NK-92 (cell line): ENCODE results near the gene SUMO3.
"Not testable (repeated sequence)": the region's sequence is repeated elsewhere in the genome, so short reads cannot be mapped to it uniquely, and the experiment has no call there.

Source experiments
- DNase-seq: peaks from one replicate; lab custom pipeline; 2025; ENCODE audit not compliant: unreplicated experiment; lab: John Stamatoyannopoulos, UW

SUMO3 gene

DNA sequence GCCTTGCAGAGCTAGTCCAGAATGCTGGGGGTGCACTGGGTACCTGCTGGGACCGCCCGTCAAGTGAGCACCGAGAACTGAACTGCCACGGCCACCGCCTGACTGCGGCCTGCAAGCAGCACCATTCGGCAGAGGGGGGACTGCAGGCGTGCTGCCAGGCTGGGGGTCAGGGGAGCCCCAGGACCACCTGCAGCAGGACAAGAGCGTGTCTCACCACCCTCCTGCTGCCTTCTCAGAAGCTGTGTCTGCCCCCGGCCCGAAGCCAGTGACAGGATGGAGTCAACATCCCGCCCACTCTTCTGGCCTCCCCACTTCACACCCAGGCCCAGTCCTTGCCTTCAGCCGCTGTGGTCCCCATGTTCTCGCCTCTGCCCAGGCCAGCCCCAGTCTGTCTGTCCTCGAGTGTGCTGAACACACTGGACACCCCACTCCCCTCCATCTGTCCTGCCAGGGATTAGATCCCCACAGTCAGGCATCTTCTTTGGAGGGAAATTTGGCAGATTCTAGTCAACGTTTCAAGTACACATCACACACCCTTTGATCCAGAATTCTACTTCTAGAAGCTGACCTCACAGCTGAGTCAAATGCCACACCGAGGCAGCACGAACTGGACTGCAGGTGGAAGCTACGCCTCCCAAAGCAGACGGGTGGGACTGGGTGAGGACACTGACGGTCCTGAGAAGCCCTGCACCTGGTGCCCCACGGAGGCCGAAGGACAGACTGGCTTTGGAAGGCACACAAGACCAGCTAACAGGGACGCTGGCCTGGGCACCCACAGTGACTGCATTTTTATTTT lies 29.6 kb upstream of the SUMO3 start:
- no peak for DNase-seq

DNA sequence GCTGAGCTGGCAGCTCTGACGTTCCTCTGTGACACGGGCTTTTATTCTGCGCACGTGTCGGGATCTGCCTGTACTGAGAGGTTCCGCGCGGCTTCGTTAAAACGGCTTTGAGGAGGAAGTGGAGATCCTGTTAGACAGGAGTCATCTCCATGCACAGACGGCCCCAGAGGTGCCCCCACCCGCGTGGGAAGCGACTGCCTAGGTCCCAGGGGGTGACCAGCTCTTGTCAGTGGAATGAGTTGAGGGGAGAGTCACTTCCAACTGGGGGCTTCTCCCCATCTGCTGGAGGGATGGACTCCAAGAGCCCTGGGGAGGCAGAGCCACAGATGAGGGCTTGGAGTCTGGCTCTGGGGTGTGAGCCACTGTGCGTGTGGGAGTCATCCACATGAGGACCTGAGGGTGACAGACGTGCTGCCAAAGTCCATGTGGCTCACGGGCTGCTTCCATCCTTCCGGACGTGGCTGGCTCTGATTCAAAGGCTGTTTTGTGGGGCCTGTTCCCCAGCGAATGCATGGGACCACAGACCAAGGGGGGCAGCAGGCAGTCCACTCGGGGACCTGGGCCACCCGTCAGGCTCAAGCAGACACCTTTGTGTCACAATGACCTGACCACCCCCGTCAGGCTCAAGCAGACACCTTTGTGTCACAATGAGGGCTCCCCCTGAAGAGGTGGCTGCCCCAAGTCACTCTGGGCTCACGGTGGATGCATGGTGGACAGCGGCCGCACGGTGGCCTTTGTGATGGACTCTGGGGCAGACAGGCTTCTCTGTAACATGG lies 28.8 kb upstream of the SUMO3 start:
- DNase-seq, result no peak

DNA sequence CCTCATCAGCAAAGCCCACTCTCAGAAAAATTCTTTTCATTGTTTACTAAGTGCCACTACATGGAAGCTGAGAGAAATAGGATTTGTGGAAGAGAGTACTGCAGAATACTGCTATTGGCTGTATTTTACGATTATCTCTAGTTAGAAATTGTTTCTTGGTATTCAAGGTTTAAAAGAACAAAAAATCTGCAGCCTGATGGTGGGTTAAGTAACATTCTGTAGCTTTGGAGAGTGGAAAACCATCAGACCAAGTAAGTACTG lies 28.3 kb upstream of the SUMO3 start:
- DNase-seq, result no peak

DNA sequence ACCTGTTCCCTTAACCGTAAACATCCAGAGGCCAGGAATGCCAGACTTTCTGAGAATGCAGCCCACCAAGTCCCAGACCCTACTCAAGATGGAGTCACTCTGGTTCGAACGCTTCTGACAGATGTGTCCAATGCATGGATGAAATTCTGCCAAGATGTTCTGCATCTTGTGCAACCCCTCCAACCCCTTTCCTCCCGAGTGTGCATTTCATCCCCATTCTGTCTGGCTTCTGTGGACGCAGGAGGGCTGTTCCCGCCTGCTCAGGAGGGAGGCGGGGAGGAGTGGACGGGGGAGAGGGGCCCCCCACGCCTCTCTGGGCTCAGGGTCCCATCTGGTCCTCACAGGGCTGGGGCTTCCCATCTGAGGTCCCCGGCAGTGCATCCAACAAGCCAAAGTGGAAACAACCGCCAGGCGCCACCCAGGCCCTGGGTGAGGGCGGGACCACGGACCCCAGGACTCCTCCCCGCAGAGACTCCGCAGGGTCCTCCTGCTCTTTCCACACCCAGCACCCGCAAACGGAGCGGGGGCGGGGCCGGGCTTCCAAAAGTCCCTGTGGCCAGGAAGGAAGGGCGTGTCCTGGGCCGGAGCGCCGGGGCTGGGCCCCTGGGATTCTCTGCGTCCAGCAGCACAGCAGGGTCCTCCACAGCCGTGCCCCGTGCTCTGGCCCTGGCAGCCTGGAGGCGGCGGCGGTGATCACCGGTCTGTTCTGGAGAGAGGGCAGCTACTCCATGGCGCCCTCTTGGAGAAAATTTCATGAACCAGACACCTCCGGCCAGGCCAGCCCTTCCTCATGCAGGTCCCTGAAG lies 27.8 kb upstream of the SUMO3 start:
- no peak for DNase-seq

DNA sequence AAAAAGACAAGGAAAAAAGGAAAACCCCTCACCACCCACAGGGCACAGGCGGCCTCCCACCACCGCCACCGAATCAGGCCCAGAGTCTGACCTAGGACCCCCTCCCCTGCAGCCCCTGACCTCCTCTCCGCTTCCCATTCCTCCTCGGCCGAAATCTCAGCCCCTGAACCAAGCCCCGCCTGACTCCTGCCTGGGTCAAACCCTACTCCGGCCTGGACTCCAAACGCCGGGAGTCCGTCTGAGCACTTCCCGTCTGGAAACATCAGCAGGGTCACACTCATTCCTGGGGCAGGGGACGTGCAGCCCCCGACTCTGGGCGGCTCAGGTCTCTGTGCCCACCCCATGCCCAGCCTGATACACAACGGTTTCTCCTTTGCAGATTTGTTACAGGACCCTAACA lies 26.4 kb upstream of the SUMO3 start:
- DNase-seq, result no peak

DNA sequence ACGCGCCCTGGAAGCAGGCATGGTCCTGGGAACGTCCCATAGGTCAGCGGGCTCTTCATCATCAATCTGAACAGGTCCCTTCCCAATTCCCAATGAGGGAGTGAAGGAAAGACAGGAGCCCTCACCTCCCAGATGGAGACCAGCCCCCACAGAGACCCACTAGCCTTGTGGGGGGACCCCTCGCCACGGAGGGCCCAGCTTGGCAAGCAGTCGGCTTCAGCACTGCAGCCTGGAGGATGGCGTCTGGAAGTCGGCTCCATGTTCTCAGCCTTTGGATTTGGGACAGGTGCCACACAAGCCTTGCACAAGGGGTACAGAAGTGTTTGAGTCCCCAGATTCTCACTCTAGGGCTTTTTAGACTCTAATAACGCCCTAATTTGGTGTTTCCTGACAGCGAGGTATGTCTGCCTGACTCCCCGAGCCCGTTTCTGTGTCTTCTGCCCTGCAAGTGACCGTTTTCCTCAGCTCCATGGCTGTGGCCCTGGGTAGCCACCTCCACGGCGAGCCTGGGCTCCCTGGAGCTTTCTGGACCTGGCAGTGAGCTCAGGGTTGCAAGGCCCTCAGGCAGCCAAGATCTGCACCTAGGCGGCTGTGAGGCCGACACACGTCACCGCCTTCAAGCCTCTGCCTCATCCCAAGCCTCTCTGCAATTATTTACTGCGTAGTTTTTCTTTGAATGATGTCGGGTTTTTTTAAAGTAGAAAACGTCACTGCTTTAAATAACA lies 25.0 kb upstream of the SUMO3 start:
- no peak for DNase-seq

DNA sequence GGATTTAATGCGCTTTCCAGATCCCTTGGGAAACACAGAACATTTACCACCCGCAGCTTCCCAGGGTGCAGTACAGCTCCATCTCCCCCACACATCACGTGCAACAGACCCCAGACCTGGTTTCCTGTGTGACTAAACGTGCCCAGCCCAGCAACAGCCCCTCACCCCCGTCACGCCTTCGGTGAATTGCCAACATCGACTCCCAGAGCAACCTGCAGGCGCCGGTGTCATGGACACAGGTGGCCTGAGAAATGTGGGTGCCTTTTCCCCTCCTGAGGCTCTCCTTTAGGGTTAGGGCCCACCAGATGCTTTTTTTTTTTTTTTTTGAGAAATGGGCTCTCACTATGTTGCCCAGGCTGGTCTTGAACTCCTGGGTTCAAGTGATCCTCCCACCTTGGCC lies 24.2 kb upstream of the SUMO3 start:
- DNase-seq, result no peak

DNA sequence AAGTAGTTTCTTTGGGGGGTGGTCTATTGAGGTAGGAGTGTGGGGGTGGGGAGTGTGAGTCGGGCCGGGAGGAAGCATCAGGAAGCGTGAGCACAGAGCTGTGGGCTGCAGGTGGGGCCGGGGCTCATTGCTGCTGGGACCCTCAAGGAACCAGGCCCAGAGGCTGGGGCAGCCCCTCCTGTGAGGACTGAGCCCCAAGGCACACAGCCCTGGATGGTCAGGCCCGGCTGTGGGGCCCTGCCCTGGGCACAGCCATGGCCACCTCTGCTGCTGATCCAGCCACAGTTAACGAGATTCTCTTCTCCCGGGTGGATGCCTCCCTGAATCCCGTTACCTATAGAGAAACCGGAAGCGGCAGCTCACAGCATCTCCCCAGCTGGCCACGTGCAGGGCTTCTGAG lies 22.9 kb upstream of the SUMO3 start:
- DNase-seq, result no peak

DNA sequence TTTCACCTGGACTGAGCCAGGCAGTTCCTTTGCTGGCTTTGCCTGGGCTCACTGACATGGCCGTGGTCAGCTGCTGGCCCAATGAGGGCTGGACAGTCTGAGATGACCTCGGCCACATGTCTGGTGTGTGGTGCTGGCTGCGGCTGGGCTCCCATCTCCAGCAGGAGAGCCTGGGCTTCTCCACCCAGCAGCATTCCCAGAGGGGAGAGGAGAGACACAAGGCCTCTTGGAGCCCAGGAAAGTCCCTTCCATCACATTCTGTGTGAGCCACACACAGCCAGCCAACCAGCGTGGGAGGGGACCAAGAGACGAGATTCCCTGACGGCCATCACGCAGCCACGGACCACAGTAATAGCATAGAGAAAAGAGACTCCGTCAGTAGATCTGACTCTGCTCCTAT lies 21.1 kb upstream of the SUMO3 start:
- DNase-seq, result no peak

DNA sequence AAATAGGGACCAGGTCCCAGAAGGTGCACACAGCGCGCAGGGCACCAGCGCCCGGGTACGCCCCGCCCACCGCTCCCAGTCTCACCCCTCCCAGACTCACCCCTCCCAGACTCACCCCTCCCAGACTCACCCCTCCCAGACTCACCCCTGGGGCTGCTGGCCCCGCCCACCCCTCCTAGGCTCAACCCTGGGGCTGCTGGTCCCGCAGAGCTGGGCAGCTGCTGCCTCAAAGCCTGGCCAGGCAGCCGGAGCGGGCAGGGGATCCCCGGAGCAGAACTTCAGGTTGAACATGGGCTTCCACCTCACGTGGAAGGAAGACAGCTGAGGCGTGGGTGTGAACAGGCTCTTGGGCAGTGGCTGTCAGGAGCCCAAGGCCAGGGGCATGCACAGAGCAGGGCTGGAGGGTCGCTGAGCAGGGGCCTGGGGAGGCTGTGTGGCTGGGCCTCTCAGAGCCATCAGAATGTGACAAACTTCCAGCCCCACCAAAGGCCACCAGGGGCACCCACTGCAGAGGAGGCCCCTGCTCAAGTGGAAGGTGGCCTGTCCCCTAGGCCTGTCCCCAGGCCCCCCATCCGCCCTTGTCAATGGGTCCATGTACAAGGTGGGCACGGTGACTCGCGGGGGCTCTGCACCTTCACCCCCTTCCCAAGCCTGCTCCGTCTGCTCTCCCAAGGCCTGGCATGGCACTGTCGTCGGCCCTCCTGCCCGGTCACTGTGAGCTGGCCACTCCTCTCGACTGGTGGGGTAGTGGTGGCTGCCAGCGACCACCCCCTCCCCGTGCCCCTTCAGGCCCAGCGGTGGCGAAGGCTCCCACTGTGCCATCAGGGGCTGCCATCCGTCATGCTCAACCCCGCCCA lies 20.4 kb upstream of the SUMO3 start:
- DNase-seq, result no peak

DNA sequence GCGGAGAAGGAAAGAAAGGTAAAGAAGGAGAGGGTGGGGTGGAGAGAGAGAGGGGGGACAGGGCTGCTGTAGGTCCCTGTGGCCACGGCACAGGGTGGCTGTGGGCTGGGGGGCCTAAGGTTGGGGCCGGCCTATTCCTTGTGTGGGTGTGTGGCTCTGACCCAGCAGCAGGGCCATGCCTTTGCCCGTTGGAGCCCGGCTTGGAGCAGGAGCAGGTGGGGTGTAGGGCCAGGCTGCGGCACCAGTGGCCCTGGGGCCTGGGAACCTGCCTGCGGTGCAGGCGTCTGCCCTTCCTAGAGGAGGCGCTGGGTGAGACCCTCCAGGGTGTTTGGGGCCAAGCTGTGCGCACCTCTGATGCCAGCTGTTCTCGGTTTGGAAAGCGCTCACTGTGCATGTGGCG lies 19.7 kb upstream of the SUMO3 start:
- DNase-seq, result no peak

DNA sequence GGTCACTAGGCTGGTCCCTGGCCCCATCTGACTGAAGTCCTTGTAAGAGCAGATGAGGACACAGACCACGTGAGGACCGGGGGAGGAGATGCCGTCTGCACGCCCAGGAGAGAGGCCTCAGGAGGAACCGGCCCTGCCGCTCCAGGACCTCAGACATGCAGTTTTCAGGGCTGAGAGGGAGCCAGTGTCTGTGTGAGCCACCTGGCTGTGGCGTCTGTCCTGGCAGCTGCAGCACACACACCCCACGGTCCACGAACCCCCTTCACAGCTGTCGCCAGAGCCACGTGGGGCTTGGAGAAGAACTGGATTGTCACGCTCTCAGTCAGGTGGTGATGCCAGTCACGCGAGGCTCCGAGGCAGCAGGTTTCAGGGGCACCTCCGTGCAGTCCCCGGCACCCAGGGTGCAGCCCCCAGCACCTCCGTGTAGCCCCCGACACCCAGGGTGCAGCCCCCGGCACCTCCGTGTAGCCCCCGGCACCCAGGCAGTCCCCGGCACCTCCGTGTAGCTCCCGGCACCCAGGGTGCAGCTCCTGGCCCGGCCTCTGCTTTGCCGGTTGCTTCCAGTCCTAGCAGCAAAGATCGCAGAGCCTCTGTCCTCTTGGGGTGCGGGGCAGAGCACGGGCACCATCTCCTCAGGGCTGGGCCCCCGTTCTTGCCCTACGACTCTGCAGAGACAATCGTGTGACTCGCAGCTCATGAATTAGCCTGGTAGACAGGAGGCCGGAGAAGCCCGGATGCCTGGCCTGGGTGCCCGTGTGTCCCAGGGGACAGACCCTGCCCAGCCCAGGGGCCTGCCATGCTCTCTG lies 19.0 kb upstream of the SUMO3 start:
- no peak for DNase-seq

DNA sequence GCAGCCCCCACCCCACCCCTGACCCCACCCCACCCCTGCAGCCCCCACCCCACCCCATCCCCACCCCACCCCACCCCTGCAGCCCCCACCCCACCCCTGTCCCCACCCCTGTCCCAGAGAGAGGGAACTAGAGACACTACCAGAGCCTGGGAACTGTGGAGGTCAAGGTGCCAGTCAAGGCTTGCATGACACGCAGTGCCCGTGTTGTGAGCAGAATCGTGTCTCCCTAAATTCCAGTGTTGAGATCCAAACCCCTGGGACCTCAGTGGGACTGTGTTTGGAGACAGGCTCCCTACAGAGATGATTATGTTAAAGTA lies 18.4 kb upstream of the SUMO3 start:
- no peak for DNase-seq

DNA sequence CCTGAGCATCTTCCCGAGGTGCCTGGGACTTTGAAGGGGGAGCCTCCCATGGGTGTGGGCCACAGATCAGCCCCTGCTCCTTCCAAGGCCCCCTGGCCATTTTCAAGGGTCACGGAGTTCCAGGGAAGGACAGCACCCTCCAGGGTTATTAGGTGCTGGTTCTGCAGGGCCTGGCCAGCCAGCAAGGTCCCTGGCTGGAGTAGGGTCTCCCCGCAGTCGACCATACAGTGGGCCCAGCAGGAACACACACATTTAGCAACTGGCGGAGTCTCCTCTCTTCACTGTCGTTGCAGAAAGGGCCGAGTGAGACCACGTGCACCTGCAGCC lies 17.7 kb upstream of the SUMO3 start:
- DNase-seq, result no peak

DNA sequence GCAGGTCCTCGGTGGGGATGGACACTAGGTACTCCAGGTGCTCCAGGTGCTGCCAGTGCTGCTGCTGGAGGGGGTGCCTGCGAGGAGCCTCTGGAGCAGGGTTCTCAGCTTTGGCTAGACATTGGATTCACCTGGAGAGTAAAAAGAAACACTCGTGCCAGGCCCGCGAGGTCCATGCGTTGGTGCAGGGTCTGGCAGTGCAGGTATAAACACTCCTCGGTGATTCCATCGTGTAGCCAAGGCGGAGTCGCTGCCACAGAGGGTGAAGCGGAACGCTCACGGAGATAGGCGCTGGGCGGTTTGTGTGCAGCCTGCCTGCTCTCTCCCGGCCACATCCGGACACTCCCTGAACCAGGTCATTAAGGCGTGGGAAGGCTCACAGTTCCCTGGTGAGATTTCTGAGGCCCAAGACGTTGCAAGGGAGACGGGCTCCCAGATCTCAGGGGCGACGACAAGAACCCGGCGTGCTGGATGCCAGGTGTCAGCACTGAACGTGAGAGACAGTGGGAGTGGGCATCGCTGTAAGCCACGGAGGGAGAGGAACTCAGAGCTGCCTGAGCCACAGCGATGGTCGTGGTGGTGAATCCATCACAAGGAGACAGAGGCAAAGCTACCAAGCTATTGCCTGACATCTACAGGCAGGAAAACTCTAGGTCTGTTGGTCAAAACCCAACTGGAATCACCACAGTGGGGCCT lies 17.2 kb upstream of the SUMO3 start:
- DNase-seq, result no peak

DNA sequence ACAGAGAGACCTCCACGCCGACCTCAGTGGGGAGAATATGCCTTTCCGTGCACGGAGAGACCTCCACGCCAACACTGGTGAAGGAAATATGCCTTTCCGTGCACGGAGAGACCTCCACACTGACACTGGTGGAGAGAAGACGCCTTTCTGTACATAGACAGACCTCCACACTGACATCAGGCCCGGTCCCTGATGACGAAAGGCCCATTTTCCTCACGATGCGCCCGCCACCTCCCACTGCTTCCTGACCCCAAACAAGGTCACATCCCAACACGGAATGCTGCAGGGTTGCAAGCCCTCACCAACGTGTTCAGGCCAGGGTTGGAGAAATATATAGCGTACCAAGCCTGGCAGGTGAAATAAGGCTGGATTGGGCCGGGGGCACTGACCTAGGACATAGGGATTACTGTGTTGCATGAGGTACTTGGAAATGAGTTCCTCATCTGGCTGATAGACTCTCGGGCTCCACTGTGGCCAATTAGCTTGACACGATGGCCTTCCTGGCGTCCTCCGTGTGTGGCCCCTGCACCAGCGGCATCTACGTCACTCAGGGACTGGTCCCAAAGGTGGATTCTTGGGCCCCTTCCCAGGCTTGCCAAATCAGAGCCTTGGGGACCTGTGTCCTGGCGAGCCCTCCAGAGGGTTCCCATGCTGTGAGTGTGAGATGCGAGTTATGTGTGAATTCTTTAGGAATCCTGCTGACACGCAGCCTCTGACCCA lies 16.5 kb upstream of the SUMO3 start:
- no peak for DNase-seq

DNA sequence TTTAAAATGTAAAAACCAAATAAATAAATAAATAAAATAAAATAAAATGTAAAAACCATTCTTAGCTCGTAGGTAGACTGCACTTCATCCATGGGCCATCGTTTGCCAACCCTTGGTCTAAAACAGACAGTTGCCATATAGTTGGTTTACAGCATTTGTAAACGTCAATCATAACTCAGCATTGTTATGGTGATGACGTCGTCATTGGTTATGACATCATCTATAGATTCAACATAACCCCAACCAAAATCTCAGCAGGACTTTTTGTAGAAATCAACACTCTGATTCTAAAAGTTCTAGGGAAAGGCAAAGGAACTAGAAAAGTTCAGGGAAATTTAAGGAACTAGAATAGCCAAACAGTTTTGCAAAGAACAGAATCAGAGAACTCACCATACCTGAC lies 15.8 kb upstream of the SUMO3 start:
- no peak for DNase-seq

DNA sequence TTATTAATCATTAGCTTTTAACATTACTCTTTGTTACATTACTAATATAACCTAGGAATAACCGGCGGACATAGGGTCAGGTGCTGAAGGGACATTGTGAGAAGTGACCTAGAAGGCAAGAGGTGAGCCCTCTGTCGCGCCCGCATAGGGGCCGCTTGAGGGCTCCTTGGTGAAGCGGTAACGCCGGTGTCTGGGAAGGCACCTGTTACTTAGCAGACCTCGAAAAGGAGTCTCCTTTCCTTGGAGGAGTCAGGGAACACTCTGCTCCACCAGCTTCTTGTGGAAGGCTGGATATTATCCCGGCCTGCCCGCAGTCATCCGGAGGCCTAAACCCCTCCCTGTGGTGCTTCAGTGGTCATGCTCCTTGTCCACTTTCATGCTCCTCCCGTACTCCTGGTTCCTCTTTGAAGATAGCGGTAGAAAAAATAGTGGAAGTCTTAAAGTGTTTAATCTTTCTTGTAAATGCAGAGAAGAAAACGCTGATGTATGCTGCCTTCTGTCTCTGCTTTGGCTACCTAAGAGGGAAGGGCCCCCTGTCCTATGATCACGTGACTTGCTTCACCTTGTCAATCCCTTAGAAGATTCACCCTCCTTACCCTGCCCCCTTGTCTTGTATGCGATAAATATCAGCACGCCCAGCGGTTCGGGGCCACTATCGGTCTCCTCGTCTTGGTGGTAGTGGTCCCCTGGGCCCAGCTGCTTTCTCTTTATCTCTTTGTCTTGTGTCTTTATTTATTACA lies 14.8 kb upstream of the SUMO3 start:
- not testable (repeated sequence) for DNase-seq
